GM21423 (cell line): Measurements from ENCODE around the gene PRICKLE2.

Source experiments
- ATAC-seq: cut with Tn5 transposase; IDR thresholded peaks from one replicate; pipeline ENCODE4 v1.9.1; 2021; ENCODE audit warnings: mild to moderate bottlenecking, moderate library complexity; ENCODE audit not compliant: unreplicated experiment

The PRICKLE2 gene

GRCh38 chr3:64138656-64139375 is 86.5 kb downstream of the PRICKLE2 start:
- ATAC-seq: no peak

DNA sequence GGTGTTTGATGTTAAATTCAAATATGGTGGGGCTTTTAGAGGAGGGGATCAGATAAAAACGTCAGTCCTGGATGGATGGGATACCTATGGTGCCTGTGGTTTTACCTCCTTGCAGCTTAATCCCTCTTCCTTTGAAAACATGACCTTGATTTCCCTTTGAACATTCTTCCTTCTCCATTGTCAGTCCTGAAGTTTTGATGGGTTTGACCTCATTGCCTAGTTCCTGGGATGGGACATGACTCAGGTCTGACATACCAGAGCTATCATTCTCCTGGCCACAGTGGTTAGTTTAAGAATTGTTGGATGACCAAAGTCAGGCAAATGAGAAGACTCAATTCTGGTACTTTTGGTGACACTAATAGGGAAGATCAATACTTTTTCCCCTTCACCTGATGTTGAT is 87.2 kb downstream of the PRICKLE2 start:
- ATAC-seq: no peak

- no peak for ATAC-seq
These were observed 90.4 kb downstream of the PRICKLE2 start for GRCh38 chr3:64134882-64135281.

- ATAC-seq: no peak
These were observed 91.3 kb downstream of the PRICKLE2 start for GRCh38 chr3:64133987-64134386.

DNA sequence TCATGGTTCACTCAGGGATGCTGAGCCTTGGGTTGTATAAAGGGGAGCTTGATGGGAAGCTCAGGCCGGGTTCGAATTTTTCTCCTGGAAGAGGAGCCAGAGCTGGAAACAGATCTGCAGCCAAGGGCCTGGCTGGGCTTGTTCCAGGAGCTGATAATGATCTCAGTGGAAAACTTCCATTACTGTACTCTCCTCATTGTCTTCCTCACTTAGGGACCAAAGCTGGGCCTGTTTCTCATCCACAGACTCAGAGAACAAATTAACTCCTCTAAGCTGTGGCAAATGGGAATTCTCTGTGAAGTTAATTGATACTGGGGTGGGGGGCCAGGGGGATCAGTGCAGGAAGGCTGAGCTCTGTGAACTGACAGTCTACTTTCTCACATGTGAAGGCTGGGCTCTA is 92.0 kb downstream of the PRICKLE2 start:
- no peak for ATAC-seq

DNA sequence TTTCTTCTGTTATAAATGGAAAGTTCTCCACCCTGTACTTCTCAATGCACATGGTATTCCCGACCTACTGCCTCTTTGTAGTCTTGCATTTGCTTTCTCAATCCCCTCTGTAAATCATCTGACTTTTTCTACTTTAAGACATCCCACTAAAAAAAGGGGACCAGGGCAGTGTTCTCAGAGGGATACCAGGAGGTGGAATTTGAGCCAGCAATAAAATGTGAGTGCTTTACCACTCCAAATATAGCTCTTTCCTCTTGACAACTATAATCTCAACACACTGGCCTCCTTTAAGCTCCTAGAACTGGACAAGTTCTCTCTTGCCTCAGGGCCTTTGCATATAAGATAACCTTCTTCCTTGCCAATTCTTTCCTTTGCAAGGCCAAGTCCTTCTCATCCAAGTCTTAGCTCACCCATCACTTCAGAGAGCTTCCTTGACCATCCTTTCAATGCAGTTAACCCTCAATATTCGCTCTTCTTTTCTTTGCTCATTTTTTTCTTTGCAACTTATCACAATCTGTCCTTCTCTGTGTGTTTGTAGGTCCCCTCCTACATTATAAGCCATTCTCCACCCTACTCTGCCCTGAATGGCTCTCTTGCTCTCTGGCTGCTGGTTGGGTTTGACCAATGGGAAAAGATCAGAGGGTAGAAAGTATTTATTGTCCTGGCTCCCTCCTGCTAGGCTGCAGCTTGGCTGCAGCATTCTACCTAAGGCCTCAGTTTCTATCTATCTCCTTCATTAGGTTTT is 93.4 kb downstream of the PRICKLE2 start:
- no peak for ATAC-seq

DNA sequence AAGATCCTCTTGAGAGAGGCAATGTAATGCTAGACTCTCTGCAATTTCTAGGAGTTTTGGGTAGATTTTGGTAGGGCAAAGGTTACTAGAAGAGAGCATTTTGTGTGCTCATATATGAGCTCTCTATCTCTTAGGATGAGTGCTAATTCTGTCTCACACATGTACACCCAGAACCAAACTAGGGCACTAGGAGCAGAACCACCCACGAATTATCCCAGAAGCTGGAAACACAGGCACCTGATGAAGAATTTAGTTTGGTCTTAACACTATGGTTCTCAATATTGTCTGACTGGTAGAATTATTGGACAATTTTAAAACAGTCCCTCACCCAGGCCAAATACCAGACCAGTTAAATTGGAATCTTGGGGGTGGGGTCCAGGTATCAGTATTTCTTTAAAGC is 94.8 kb downstream of the PRICKLE2 start:
- no peak for ATAC-seq

DNA sequence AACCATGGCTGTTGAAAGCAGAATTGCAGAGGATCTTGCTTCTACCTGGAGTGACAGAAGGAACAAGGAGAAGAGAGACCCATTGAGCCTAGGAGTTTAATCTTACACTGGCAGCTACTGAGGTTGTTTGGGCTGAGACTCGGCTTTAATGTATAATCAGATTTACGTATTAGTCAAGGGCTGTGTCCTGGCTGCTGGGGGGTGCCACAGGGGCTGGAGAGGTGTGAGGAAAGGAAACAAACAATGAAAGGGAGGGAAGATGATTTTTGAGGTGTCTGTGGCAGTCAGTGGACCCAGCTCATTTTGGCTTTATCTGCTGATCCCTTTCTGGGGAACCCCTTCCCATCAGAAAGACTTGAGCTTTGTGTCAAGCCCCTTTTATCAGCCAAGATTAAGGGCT is 95.7 kb downstream of the PRICKLE2 start:
- no peak for ATAC-seq

DNA sequence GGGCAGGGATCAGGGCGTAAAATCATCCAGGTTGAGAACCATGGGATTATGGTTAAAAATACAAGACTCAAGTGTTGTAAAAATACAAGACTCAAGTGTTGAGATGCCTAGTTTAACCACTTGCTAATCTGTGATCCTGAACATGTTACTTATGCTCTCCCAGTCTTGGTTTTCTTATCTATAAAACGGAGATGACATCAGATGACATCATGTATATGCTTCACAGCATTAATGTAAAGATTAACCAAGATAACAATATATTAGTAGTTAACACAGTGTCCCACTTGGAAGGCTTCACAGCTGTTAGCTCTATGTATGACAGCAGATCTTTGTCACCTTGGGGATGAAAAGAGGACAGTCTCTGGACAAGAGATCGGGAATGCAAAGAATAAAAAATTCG is 96.2 kb downstream of the PRICKLE2 start:
- no peak for ATAC-seq

- ATAC-seq: no peak
These were observed 99.7 kb downstream of the PRICKLE2 start for GRCh38 chr3:64125561-64125960.

- no peak for ATAC-seq
These were observed 101.3 kb downstream of the PRICKLE2 start for GRCh38 chr3:64123931-64124330.

DNA sequence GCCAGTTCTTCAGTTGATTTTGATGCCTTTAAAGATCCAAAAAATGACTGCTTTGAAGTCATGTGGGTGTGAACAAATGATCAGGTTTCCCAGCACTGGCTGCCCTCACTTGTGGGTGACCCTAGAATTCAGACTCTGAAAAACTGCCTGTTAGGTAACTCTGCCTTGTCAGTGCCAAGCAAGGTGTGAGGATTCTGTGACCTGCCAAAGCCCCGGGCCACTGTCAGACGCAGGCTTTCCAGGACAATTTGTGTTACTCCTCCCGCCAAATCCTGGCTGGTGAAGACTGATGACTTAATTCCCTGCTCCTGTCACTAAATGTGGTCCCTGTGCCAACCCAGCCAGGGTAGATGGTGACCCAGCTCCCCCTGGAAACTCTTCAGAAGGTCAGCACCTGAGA is 102.8 kb downstream of the PRICKLE2 start:
- ATAC-seq: no peak

DNA sequence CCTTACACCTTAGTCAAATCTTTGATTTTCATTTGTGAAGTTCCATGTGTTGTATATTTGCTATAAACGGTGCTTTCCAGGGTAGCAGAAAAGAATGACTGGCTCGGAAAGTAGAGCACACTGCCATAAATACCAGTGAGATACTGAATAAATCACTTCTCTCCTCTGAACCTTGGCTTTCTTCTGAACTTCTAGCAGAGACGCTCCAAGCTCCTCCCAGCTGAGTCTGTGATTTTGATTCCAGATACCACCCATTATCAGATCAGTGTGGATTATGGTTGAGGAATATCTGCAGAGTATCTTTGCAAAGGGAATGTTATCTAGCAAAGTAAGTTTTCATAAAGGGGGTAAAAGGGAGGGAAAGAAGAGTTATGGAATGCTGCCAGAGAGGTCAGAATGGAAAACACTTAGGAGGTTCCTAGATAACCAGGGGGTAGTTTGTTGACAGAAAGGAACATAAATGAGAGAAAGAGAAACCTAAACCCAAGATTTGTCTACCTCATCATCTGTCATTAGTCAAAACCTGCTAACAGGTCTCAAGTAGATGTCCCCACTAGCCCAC is 103.4 kb downstream of the PRICKLE2 start:
- ATAC-seq: no peak

- no peak for ATAC-seq
These were observed 104.4 kb downstream of the PRICKLE2 start for GRCh38 chr3:64120876-64121275.

DNA sequence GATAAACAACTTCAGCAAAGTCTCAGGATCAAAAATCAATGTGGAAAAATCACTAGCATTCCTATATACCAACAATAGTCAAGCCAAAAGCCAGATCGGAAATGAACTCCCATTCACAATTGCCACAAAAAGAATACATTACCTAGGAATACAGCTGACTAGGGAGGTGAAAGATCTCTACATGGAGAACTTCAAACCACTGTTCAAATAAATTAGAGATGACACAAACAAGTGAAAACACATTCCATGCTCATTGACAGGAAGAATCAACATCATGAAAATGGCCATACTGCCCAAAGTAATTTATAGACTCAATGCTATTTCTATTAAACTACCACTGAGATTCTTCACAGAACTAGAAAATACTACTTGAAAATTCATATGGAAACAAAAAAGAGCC is 107.8 kb downstream of the PRICKLE2 start:
- no peak for ATAC-seq

GRCh38 chr3:64114651-64115050 is 110.6 kb downstream of the PRICKLE2 start:
- no peak for ATAC-seq

- ATAC-seq: no peak
These were observed 113.4 kb downstream of the PRICKLE2 start for GRCh38 chr3:64111872-64112271.

DNA sequence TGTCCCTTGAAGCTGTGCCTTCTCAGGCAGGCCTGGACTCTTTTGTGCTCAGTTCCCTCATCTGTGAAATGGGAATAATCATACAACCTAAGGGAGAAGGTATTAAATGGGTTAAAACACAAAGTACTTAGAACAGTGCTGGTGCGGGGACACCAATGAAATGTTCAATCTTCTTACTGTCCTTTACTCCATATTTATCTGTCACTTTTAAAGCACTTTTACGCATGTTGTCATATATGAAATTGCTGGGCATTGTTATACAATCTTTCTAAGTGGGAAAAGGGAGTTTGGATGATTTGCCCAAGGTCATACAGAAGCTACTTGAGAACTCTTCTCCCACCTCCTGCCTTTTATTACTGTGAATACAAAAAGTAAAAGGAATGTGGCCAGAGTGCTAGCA is 114.2 kb downstream of the PRICKLE2 start:
- ATAC-seq: no peak

- no peak for ATAC-seq
These were observed 115.2 kb downstream of the PRICKLE2 start for GRCh38 chr3:64110071-64110470.

GRCh38 chr3:64109438-64109837 is 115.8 kb downstream of the PRICKLE2 start:
- ATAC-seq: no peak

DNA sequence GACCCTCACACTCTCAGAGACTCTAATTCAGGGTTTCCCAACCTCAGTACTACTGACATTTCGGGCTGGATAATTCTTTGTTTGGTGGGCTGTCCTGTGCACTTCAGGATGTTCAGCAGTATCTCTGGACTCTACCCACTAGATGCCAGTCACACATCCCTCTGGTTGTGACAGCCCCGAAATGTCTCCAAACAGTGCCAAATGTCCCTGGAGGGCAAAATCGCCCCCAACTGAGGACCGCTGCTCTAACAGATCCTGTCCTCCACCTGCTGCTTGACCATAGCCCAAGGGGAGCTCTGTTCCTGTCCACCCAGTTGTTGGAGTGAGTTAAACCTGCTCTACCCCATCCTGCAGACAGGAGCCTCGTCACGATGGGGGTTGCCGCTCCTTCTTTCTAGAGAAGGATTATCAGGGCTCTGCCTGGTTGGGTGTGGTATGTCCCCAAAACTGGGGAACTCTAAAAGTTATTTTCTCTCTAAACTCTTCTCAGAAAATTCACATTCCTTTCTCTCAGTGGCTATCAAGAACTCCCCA is 116.4 kb downstream of the PRICKLE2 start:
- no peak for ATAC-seq

- no peak for ATAC-seq
These were observed 117.0 kb downstream of the PRICKLE2 start for GRCh38 chr3:64108231-64108630.
